Keratinocyte (primary cell): Measurements from ENCODE around the gene TLE1. TPM values are rescaled to one million over a fixed set of nuclear protein-coding genes. Genes with fewer than 3 reads are reported as not detected.

Experiments used
- DNase-seq: peaks from one replicate; pipeline ENCODE4 v3.0.0-alpha.2; 2011; ENCODE audit warnings: low read depth, missing footprints, low spot score
- FAIRE-seq: peaks from 2 replicates; lab custom pipeline; 2011; peaks lifted over from hg19 to GRCh38; lab: Jason Lieb, UNC
- H2AFZ ChIP-seq: 2 replicates; pipeline ENCODE4 v1.6.0; 2012; ENCODE audit warnings: low read length, control low read depth, inconsistent platforms; ENCODE audit not compliant: control insufficient read depth
- H3K27ac ChIP-seq: 2 replicates; pipeline ENCODE4 v1.5.1; 2011; ENCODE audit warnings: low read length; ENCODE audit not compliant: control insufficient read depth, insufficient read depth
- H3K27me3 ChIP-seq: 3 replicates; pipeline ENCODE4 v1.6.0; 2011; ENCODE audit warnings: low read length; ENCODE audit not compliant: control insufficient read depth, insufficient read depth; ENCODE audit errors: extremely low read depth
- H3K36me3 ChIP-seq, 2 experiments: 2 replicates in 1 of 2; 3 replicates in 1 of 2; pipeline ENCODE4 v1.5.1; 2011; ENCODE audit warnings: low read length in 2 of 2, mild to moderate bottlenecking in 1 of 2; ENCODE audit not compliant: control insufficient read depth in 2 of 2, insufficient read depth in 2 of 2; ENCODE audit errors: extremely low read depth in 1 of 2
- H3K4me1 ChIP-seq: 3 replicates; pipeline ENCODE4 v1.5.1; 2011; ENCODE audit warnings: low read length; ENCODE audit not compliant: control insufficient read depth, insufficient read depth; ENCODE audit errors: extremely low read depth
- H3K4me2 ChIP-seq: 3 replicates; pipeline ENCODE4 v1.6.0; 2011; ENCODE audit warnings: low read depth, low read length; ENCODE audit not compliant: control insufficient read depth, insufficient read depth; ENCODE audit errors: extremely low read depth
- H3K4me3 ChIP-seq, 3 experiments: fragments of 200-600 bp in 1 of 3; sonication (generic) in 1 of 3; 2 replicates in 2 of 3; 3 replicates in 1 of 3; pipeline ENCODE4 v1.5.1; 2011 to 2016; ENCODE audit warnings: low read length in 3 of 3, mild to moderate bottlenecking in 3 of 3, control low read depth in 2 of 3, inconsistent platforms in 1 of 3, low read depth in 1 of 3, mixed read lengths in 1 of 3, mixed run types in 1 of 3, moderate library complexity in 1 of 3; ENCODE audit not compliant: control insufficient read depth in 2 of 3, insufficient read depth in 2 of 3; ENCODE audit errors: extremely low read depth in 1 of 3
- H3K79me2 ChIP-seq: 2 replicates; pipeline ENCODE4 v1.6.0; 2012; ENCODE audit warnings: low read length; ENCODE audit not compliant: control insufficient read depth, insufficient read depth
- H3K9ac ChIP-seq: 3 replicates; pipeline ENCODE4 v1.6.0; 2011; ENCODE audit warnings: low read length; ENCODE audit not compliant: control insufficient read depth, insufficient read depth; ENCODE audit errors: extremely low read depth
- H3K9me1 ChIP-seq: 3 replicates; pipeline ENCODE4 v1.6.0; 2011; ENCODE audit warnings: low read length; ENCODE audit not compliant: control insufficient read depth, insufficient read depth; ENCODE audit errors: extremely low read depth
- H3K9me3 ChIP-seq: 2 replicates; pipeline ENCODE4 v1.5.1; 2012; ENCODE audit warnings: low read depth, low read length; ENCODE audit not compliant: control insufficient read depth
- H4K20me1 ChIP-seq: 3 replicates; pipeline ENCODE4 v1.6.0; 2011; ENCODE audit warnings: low read length; ENCODE audit not compliant: control insufficient read depth, insufficient read depth; ENCODE audit errors: extremely low read depth
- EZH2 ChIP-seq: IDR thresholded peaks from one replicate; pipeline ENCODE4 v1.6.1; 2012; ENCODE audit warnings: inconsistent platforms, mild to moderate bottlenecking, low read length, moderate library complexity
- dilution Hi-C: fragments of 300-500 bp; cut with MboI; formaldehyde crosslinking; loops from one replicate; pipeline ENCODE4 v1.7.0; 2020; ENCODE audit warnings: low sequenced_read_pairs; ENCODE audit not compliant: extremely low pct_ligation_motif_present
- polyA plus RNA-seq, 5 experiments: library from polyadenylated mRNA; depleted of rRNA in 3 of 5; stranded (reverse) in 3 of 5; stranded (forward) in 1 of 5; unstranded in 1 of 5; fragments of >200 nt; gene quantifications; 1 replicate in 1 of 5; 2 replicates in 3 of 5; 3 replicates in 1 of 5; pipeline versions ENCODE4 v1.2.1 to v1.2.3, GENCODE V29; 2011 to 2012; ENCODE audit warnings: missing spikeins in 2 of 5, low read depth in 1 of 5, low replicate concordance in 1 of 5
- TF ChIP-seq, protein P1 (sequence below), 3 experiments: IDR thresholded peaks in 1 of 3; conservative IDR thresholded peaks in 1 of 3; optimal IDR thresholded peaks in 1 of 3; 2 replicates in 2 of 3; 3 replicates in 1 of 3; pipeline versions ENCODE3 to v1.5.1; 2011; ENCODE audit warnings: low read length in 3 of 3, mild to moderate bottlenecking in 3 of 3, moderate library complexity in 2 of 3, control low read depth in 1 of 3, inconsistent platforms in 1 of 3; ENCODE audit not compliant: insufficient read depth in 2 of 3; ENCODE audit errors: extremely low read depth in 1 of 3

TLE1 gene
- polyA plus RNA-seq, 1 donor (not counting 4 experiments of a cell fraction or from before 2014, with no cell fraction given): 29.6 TPM

DNA sequence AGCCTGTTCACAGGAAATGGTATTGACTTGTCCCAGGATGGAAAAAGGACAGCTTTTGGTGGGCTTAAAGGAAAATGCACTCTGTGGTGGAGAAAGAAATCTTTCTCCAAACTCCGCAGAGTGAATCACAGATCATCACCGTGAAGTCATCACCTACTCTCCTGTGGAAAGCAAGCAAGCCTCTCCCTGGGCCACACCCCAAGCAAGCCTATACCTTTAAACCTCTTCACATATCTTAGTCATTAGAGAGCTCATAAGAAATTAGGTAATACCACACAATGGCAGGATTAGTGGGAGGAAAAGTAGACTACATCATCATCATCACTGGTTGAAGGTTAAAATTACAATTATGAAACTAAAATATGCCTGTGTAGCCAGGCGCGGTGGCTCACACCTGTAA, 23.2 kb downstream of the TLE1 start:
- peaks cover 3% of the 10 kb centered on the region for H4K20me1 ChIP-seq
- no peak overlapping the region for H2AFZ ChIP-seq
- TF ChIP-seq, protein P1, sequence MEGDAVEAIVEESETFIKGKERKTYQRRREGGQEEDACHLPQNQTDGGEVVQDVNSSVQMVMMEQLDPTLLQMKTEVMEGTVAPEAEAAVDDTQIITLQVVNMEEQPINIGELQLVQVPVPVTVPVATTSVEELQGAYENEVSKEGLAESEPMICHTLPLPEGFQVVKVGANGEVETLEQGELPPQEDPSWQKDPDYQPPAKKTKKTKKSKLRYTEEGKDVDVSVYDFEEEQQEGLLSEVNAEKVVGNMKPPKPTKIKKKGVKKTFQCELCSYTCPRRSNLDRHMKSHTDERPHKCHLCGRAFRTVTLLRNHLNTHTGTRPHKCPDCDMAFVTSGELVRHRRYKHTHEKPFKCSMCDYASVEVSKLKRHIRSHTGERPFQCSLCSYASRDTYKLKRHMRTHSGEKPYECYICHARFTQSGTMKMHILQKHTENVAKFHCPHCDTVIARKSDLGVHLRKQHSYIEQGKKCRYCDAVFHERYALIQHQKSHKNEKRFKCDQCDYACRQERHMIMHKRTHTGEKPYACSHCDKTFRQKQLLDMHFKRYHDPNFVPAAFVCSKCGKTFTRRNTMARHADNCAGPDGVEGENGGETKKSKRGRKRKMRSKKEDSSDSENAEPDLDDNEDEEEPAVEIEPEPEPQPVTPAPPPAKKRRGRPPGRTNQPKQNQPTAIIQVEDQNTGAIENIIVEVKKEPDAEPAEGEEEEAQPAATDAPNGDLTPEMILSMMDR (optimal IDR thresholded peaks at IDR 0.05 in 1 of 3, IDR thresholded peaks at IDR 0.05 in 1 of 3, conservative IDR thresholded peaks at IDR 0.05 in 1 of 3; ENCODE audit: extremely low read depth in 1 of 3, insufficient read depth in 2 of 3, low read length in 3 of 3): no peak
- no peak for TF ChIP-seq EZH2
- dilution Hi-C loops: no loop called here
- DNase-seq (peak; percentile 67), FAIRE-seq (no peak)
- H3K4me2 ChIP-seq: no peak overlapping the region
- H3K79me2 ChIP-seq: peaks cover 90% of the 10 kb centered on the region
- peaks cover 6 to 12% of the 10 kb centered on the region in 2 experiments for H3K36me3 ChIP-seq
- no peaks in the 10 kb centered on the region for H3K9me3 ChIP-seq
- no peaks in the 10 kb centered on the region for H3K27me3 ChIP-seq
- peaks cover 2% of the 10 kb centered on the region for H3K9me1 ChIP-seq
- H3K4me1 ChIP-seq: peaks cover 16% of the 10 kb centered on the region
- no peak overlapping the region for H3K4me3 ChIP-seq
- H3K9ac ChIP-seq: no peak overlapping the region
- no peak overlapping the region for H3K27ac ChIP-seq

DNA sequence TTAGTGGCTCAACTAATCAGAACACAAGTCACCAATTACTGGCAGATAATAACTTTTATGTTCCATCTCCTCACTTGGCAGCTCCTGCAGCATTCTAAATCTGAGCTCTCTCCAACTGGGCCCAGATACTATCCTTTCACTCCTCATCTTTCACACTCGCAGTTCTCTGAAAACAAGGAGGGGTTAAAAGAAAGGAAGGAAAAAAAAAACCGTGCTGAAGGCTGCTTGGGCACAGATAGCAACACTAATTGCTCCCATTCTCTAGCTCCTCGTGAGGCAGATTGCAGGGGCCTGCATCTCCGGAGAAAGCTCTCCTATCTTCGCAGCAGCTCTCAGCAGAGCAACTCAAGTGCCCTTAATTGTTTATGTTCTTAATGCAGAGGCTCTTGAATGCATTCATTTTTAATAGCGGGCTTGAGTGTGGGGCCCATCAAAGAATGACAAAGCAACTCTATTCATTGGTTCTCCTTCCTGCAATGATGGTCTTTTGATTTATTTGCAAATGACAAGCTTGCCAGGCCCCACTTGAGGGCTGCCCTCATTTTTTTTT, 23.9 kb downstream of the TLE1 start:
- Histone ChIP-seq H3K9me3 (no peaks in the 10 kb centered on the region), H3K36me3 (peaks cover 6 to 12% of the 10 kb centered on the region in 2 experiments), H3K4me1 (peaks cover 16% of the 10 kb centered on the region), H3K27me3 (no peaks in the 10 kb centered on the region), H3K9ac (no peak overlapping the region), H3K4me2 (no peak overlapping the region), H3K9me1 (peaks cover 2% of the 10 kb centered on the region), H4K20me1 (peaks cover 3% of the 10 kb centered on the region), H3K27ac (no peak overlapping the region), H2AFZ (no peak overlapping the region), H3K79me2 (peaks cover 92% of the 10 kb centered on the region), H3K4me3 (no peak overlapping the region)
- dilution Hi-C loops: no loop called here
- DNase-seq (no peak), FAIRE-seq (no peak)
- TF ChIP-seq, protein P1 (optimal IDR thresholded peaks at IDR 0.05 in 1 of 3, IDR thresholded peaks at IDR 0.05 in 1 of 3, conservative IDR thresholded peaks at IDR 0.05 in 1 of 3; ENCODE audit: extremely low read depth in 1 of 3, insufficient read depth in 2 of 3, low read length in 3 of 3): no peak
- TF ChIP-seq EZH2: no peak
